ENCODE results near the gene ITIH5. TPM values are rescaled to one million over a fixed set of nuclear protein-coding genes. Genes with fewer than 3 reads are reported as not detected.

ITIH5 gene
- total and polyA plus RNA-seq, 2 donors from 2014 or later, result 13.1 to 23.3 TPM

- FAIRE-seq (no peak), DNase-seq (no peak)
- peaks cover 0 to 2% (median 0%) of the 10 kb centered on the region in 3 donors for H3K36me3 ChIP-seq (ENCODE audit: control insufficient read depth in 2 of 3, insufficient read depth in 3 of 3, low read length in 3 of 3)
- no peak overlapping the region for H3K4me3 ChIP-seq (ENCODE audit: low read length in 3 of 3)
- no peak for TF ChIP-seq CTCF (IDR thresholded peaks at IDR 0.05; ENCODE audit: borderline replicate concordance, extremely low read depth, insufficient read depth)
- H3K27me3 ChIP-seq (ENCODE audit: control insufficient read depth, insufficient read depth, low read length), result no peaks in the 10 kb centered on the region
- intact Hi-C loops (cut with DNase I), result no loop called here
- no peak overlapping the region for H3K27ac ChIP-seq (ENCODE audit: low read depth in 2 of 2, low read length in 2 of 2)
- H3K4me1 ChIP-seq (ENCODE audit: control insufficient read depth in 2 of 3, insufficient read depth in 2 of 3, low read depth in 1 of 3, low read length in 3 of 3), result no peaks in the 10 kb centered on the region
- no peak overlapping the region for H3K9ac ChIP-seq (ENCODE audit: low read length in 3 of 3)
- H3K9me3 ChIP-seq (ENCODE audit: control insufficient read depth in 2 of 3, insufficient read depth in 1 of 3, low read length in 3 of 3), result peaks cover 0 to 6% (median 0%) of the 10 kb centered on the region in 3 donors
Measured at GRCh38 chr10:7625009-7625408, 41.8 kb downstream of the ITIH5 start.

GRCh38 chr10:7622969-7623368 lies 43.8 kb downstream of the ITIH5 start:
- intact Hi-C loops (cut with DNase I), result no loop called here
- Histone ChIP-seq H3K36me3 (ENCODE audit: control insufficient read depth in 2 of 3, insufficient read depth in 3 of 3, low read length in 3 of 3) (no peaks in the 10 kb centered on the region), H3K27ac (ENCODE audit: low read depth in 2 of 2, low read length in 2 of 2) (no peak overlapping the region), H3K9me3 (ENCODE audit: control insufficient read depth in 2 of 3, insufficient read depth in 1 of 3, low read length in 3 of 3) (no peaks in the 10 kb centered on the region), H3K9ac (ENCODE audit: low read length in 3 of 3) (no peak overlapping the region), H3K4me1 (ENCODE audit: control insufficient read depth in 2 of 3, insufficient read depth in 2 of 3, low read depth in 1 of 3, low read length in 3 of 3) (no peaks in the 10 kb centered on the region), H3K27me3 (ENCODE audit: control insufficient read depth, insufficient read depth, low read length) (no peaks in the 10 kb centered on the region), H3K4me3 (ENCODE audit: low read length in 3 of 3) (no peak overlapping the region)
- FAIRE-seq, result no peak
- DNase-seq, result peak in 1 of 5 donors; percentile 9
- TF ChIP-seq CTCF (IDR thresholded peaks at IDR 0.05; ENCODE audit: borderline replicate concordance, extremely low read depth, insufficient read depth), result peak; percentile 19

- Histone ChIP-seq H3K9ac (ENCODE audit: low read length in 3 of 3) (no peak overlapping the region), H3K9me3 (ENCODE audit: control insufficient read depth in 2 of 3, insufficient read depth in 1 of 3, low read length in 3 of 3) (no peaks in the 10 kb centered on the region), H3K4me3 (ENCODE audit: low read length in 3 of 3) (no peak overlapping the region), H3K27me3 (ENCODE audit: control insufficient read depth, insufficient read depth, low read length) (no peaks in the 10 kb centered on the region), H3K36me3 (ENCODE audit: control insufficient read depth in 2 of 3, insufficient read depth in 3 of 3, low read length in 3 of 3) (no peaks in the 10 kb centered on the region), H3K4me1 (ENCODE audit: control insufficient read depth in 2 of 3, insufficient read depth in 2 of 3, low read depth in 1 of 3, low read length in 3 of 3) (no peaks in the 10 kb centered on the region), H3K27ac (ENCODE audit: low read depth in 2 of 2, low read length in 2 of 2) (no peak overlapping the region)
- FAIRE-seq (no peak), DNase-seq (peak in 2 of 5 donors; percentile 5 to 29)
- no peak for TF ChIP-seq CTCF (IDR thresholded peaks at IDR 0.05; ENCODE audit: borderline replicate concordance, extremely low read depth, insufficient read depth)
- intact Hi-C loops (cut with DNase I), result no loop called here
Measured at GRCh38 chr10:7618461-7618860, 48.3 kb downstream of the ITIH5 start.

DNA sequence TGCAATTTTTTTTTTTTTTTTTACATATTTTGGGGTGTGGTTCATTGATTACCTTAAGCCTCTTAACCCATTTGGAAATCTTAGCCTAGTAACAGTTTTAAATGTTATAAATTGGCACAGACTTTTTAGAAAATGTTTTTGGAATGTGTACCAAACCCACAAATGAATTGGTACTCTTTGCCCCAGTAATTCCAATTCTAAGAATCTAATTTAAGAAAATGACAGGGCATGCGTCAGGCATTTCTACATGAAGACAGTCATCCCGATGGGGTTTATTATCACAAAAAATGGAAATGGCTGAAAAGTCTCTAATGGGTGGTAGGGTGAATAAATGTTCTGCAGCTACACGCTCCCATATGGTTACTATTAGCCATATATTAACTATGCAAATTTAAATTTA lies 54.9 kb downstream of the ITIH5 start:
- no peak for FAIRE-seq
- H3K4me3 ChIP-seq (ENCODE audit: low read length in 3 of 3), result no peak overlapping the region
- TF ChIP-seq CTCF (IDR thresholded peaks at IDR 0.05; ENCODE audit: borderline replicate concordance, extremely low read depth, insufficient read depth), result no peak
- no peaks in the 10 kb centered on the region for H3K9me3 ChIP-seq (ENCODE audit: control insufficient read depth in 2 of 3, insufficient read depth in 1 of 3, low read length in 3 of 3)
- DNase-seq, result no peak
- no peaks in the 10 kb centered on the region for H3K27me3 ChIP-seq (ENCODE audit: control insufficient read depth, insufficient read depth, low read length)
- H3K4me1 ChIP-seq (ENCODE audit: control insufficient read depth in 2 of 3, insufficient read depth in 2 of 3, low read depth in 1 of 3, low read length in 3 of 3), result no peaks in the 10 kb centered on the region
- H3K9ac ChIP-seq (ENCODE audit: low read length in 3 of 3), result no peak overlapping the region
- no peaks in the 10 kb centered on the region for H3K36me3 ChIP-seq (ENCODE audit: control insufficient read depth in 2 of 3, insufficient read depth in 3 of 3, low read length in 3 of 3)
- H3K27ac ChIP-seq (ENCODE audit: low read depth in 2 of 2, low read length in 2 of 2), result no peak overlapping the region
- intact Hi-C loops (cut with DNase I), result no loop called here
